Kidney (tissue), 14 donors: ENCODE data around the gene LILRB4. TPM values are rescaled to one million over a fixed set of nuclear protein-coding genes. Genes with fewer than 3 reads are reported as not detected.
"Not testable (repeated sequence)": the region's sequence is repeated elsewhere in the genome, so short reads cannot be mapped to it uniquely, and the experiment has no call there.

Source experiments
- DNase-seq, 5 donors: peaks; one replicate each; pipeline ENCODE4 v3.0.0-alpha.2; 2013 to 2020
- FAIRE-seq: peaks from 2 replicates; lab custom pipeline; 2012; peaks lifted over from hg19 to GRCh38; lab: Jason Lieb, UNC
- H3K27ac ChIP-seq, 2 donors: one replicate each; pipeline ENCODE4 v1.7.0; 2013; ENCODE audit warnings: low read depth in 2 of 2, low read length in 2 of 2, inconsistent platforms in 1 of 2
- H3K27me3 ChIP-seq: one replicate; pipeline ENCODE4 v1.7.1; 2013; ENCODE audit warnings: low read length, inconsistent platforms; ENCODE audit not compliant: control insufficient read depth, insufficient read depth
- H3K36me3 ChIP-seq, 3 donors: one replicate each; pipeline versions ENCODE4 v1.7.0 to v1.7.1; 2013; ENCODE audit warnings: low read length in 3 of 3, control low read depth in 1 of 3, inconsistent platforms in 1 of 3; ENCODE audit not compliant: insufficient read depth in 3 of 3, control insufficient read depth in 2 of 3
- H3K4me1 ChIP-seq, 3 donors: one replicate each; pipeline versions ENCODE4 v1.7.0 to v1.7.1; 2013; ENCODE audit warnings: low read length in 3 of 3, inconsistent platforms in 1 of 3, low read depth in 1 of 3; ENCODE audit not compliant: control insufficient read depth in 2 of 3, insufficient read depth in 2 of 3
- H3K4me3 ChIP-seq, 3 donors: one replicate each; pipeline versions ENCODE4 v1.7.0 to v1.8.1; 2013; ENCODE audit warnings: low read length in 3 of 3, control low read depth in 1 of 3, inconsistent platforms in 1 of 3
- H3K9ac ChIP-seq, 3 donors: one replicate each; pipeline versions ENCODE4 v1.7.0 to v1.7.1; 2013; ENCODE audit warnings: low read length in 3 of 3, control low read depth in 1 of 3, inconsistent platforms in 1 of 3
- H3K9me3 ChIP-seq, 3 donors: one replicate each; pipeline versions ENCODE4 v1.7.0 to v1.7.1; 2013; ENCODE audit warnings: low read length in 3 of 3, control low read depth in 1 of 3, inconsistent platforms in 1 of 3; ENCODE audit not compliant: control insufficient read depth in 2 of 3, insufficient read depth in 1 of 3
- intact Hi-C: fragments of 100-400 bp; cut with DNase I; formaldehyde crosslinking; loops from one replicate; pipeline ENCODE4 v1.11.1; 2022
- polyA plus RNA-seq: library from polyadenylated mRNA; stranded (reverse); fragments of 350-450 nt; fragmentation: Illumina TruSeq; extraction: RNeasy Lipid Tissue Mini Kit (QIAGEN cat#74804); gene quantifications from one replicate; pipeline ENCODE4 v1.2.3, GENCODE V29; 2014; ENCODE audit warnings: low read depth, low replicate concordance; ENCODE audit not compliant: insufficient read depth
- total RNA-seq: library from RNA; stranded (reverse); fragmentation: NEBNext Ultra II Directional; extraction: Animal tissue kit (Norgen Biotek cat#: 25700); gene quantifications from one replicate; pipeline ENCODE4 v1.2.1, GENCODE V29; 2021
- TF ChIP-seq, protein P1 (sequence below): IDR thresholded peaks from 3 replicates; pipeline ENCODE4 v1.5.1; 2012; ENCODE audit warnings: mild to moderate bottlenecking, moderate library complexity, borderline replicate concordance; ENCODE audit not compliant: insufficient read depth; ENCODE audit errors: extremely low read depth
- donor health status: control.
- donor health status: control.
- donor health status: control.
- donor health status: control.
- donor health status: control.
- donor health status: DM: yes; HTN: yes; CAD: no.
- donor health status: Normal renal cell carcinoma (clear cell type).

The LILRB4 gene
- total and polyA plus RNA-seq, 2 donors from 2014 or later, result 1.8 to 9.9 TPM

DNA sequence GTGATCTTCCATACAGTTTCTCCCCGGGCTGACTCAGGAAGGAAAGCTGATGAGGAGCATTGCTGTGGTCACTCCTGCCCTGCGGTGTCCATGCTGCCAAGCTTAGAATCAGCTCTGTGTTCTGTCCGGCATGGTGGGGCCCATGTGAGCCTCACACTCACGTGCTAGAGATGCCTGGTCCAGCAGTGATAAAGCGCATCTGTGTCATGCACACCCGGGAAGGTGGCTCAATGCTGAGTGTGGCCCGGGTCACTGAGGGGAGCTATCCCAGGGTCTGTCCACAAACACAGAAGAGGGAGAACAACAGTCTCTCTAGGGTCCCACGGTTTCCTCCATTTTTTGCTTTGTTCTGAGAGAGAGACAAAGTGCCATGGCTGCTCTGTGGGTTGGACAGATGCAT lies 36.0 kb upstream of the LILRB4 start:
- no peak for FAIRE-seq
- TF ChIP-seq, protein P1, sequence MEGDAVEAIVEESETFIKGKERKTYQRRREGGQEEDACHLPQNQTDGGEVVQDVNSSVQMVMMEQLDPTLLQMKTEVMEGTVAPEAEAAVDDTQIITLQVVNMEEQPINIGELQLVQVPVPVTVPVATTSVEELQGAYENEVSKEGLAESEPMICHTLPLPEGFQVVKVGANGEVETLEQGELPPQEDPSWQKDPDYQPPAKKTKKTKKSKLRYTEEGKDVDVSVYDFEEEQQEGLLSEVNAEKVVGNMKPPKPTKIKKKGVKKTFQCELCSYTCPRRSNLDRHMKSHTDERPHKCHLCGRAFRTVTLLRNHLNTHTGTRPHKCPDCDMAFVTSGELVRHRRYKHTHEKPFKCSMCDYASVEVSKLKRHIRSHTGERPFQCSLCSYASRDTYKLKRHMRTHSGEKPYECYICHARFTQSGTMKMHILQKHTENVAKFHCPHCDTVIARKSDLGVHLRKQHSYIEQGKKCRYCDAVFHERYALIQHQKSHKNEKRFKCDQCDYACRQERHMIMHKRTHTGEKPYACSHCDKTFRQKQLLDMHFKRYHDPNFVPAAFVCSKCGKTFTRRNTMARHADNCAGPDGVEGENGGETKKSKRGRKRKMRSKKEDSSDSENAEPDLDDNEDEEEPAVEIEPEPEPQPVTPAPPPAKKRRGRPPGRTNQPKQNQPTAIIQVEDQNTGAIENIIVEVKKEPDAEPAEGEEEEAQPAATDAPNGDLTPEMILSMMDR, result no peak
- Histone ChIP-seq H3K27me3 (no peaks in the 10 kb centered on the region), H3K4me3 (no peak overlapping the region), H3K9me3 (no peaks in the 10 kb centered on the region), H3K27ac (no peak overlapping the region), H3K9ac (no peak overlapping the region), H3K36me3 (no peaks in the 10 kb centered on the region), H3K4me1 (no peaks in the 10 kb centered on the region)
- DNase-seq, result peak in 1 of 5 donors; percentile 51
- intact Hi-C loops, result no loop called here

DNA sequence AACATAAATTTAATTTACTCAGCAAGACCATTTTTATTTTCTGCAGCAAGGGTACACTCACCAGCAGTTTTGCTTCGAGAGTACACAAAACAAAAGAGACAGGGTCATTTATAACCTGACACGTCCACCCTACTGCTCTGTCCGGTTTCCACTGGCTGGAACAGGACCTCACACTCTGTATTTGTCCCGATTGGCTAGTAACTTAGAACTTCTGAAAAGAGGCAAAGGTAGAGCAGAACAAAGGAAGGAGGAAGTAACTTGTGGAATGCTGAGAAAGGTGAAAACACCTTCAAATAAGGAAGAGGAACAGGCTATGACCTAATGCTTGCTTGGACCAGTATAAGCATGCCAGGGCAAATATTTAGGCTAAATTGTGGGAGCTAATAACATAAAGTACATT lies 34.9 kb upstream of the LILRB4 start:
- intact Hi-C loops, FAIRE-seq, H3K9me3 ChIP-seq, H3K36me3 ChIP-seq, H3K4me1 ChIP-seq, H3K27ac ChIP-seq, H3K27me3 ChIP-seq, H3K4me3 ChIP-seq, H3K9ac ChIP-seq: not testable (repeated sequence)
- DNase-seq, result peak in 2 of 5 donors; percentile 2 to 20

DNA sequence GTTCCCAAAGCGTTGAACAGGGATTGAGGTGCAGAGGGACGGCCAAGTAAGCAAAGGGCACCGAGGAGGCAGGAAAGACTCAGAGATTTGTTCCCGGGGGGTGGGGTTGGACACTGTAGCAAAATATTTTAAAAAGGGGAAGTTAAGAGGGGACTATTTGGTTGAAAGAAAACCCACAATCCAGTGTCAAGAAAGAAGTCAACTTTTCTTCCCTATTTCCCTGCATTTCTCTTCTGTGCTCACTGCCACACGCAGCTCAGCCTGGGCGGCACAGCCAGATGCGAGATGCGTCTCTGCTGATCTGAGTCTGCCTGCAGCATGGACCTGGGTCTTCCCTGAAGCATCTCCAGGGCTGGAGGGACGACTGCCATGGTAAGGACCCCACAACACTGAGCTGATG lies 32.5 kb upstream of the LILRB4 start, which contains the start of gene LILRB1:
LILRB1 (plus strand) TSS at position 223 of the 400 bp plus-strand sequence. CDS start 590 bp downstream, outside the sequence.
- H3K4me3 ChIP-seq, FAIRE-seq, intact Hi-C loops, H3K27me3 ChIP-seq, H3K4me1 ChIP-seq, H3K27ac ChIP-seq, DNase-seq, H3K9ac ChIP-seq, H3K36me3 ChIP-seq, H3K9me3 ChIP-seq: not testable (repeated sequence)

DNA sequence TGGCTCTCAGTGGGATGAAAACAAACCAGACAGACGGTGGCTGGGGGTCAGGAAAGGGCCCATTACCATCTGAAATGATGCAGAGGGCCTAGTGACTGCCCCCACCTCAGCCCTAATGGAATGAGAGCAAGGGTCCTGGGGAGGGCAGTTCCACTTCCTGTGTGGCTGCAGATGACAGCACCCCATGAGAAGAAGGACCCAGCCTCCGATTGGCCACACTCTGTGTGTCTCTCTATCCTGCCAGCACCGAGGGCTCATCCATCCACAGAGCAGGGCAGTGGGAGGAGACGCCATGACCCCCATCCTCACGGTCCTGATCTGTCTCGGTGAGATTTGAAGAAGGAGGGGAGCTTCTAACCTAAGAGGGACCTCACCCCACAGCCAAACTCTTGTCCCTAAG lies 32.0 kb upstream of the LILRB4 start:
- H3K4me1 ChIP-seq, result no peaks in the 10 kb centered on the region
- TF ChIP-seq, protein P1, result no peak
- H3K27ac ChIP-seq, result no peak overlapping the region
- FAIRE-seq (no peak), DNase-seq (no peak)
- intact Hi-C loops, result no loop called here
- H3K36me3 ChIP-seq, result no peaks in the 10 kb centered on the region
- no peaks in the 10 kb centered on the region for H3K27me3 ChIP-seq
- no peak overlapping the region for H3K9ac ChIP-seq
- H3K4me3 ChIP-seq, result no peak overlapping the region
- H3K9me3 ChIP-seq, result no peaks in the 10 kb centered on the region

DNA sequence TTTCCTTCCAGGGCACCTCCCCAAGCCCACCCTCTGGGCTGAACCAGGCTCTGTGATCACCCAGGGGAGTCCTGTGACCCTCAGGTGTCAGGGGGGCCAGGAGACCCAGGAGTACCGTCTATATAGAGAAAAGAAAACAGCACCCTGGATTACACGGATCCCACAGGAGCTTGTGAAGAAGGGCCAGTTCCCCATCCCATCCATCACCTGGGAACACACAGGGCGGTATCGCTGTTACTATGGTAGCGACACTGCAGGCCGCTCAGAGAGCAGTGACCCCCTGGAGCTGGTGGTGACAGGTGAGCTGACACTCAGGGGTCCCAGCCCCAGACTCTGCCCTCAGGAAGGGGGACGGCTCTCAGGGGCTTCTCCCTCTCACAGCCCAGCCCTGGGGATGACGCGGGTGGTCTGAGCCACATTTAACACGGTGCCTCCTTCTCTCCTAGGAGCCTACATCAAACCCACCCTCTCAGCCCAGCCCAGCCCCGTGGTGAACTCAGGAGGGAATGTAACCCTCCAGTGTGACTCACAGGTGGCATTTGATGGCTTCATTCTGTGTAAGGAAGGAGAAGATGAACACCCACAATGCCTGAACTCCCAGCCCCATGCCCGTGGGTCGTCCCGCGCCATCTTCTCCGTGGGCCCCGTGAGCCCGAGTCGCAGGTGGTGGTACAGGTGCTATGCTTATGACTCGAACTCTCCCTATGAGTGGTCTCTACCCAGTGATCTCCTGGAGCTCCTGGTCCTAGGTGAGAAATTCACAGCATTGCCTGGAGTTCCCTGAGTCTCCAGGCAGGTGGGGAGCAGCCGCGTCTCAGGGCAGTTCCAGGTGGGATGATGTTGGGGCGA lies 31.1 kb upstream of the LILRB4 start:
- H3K4me1 ChIP-seq, FAIRE-seq, H3K9me3 ChIP-seq, H3K4me3 ChIP-seq, intact Hi-C loops, H3K36me3 ChIP-seq, H3K27me3 ChIP-seq, H3K27ac ChIP-seq, H3K9ac ChIP-seq: not testable (repeated sequence)
- peak in 1 of 5 donors; percentile 50 for DNase-seq

DNA sequence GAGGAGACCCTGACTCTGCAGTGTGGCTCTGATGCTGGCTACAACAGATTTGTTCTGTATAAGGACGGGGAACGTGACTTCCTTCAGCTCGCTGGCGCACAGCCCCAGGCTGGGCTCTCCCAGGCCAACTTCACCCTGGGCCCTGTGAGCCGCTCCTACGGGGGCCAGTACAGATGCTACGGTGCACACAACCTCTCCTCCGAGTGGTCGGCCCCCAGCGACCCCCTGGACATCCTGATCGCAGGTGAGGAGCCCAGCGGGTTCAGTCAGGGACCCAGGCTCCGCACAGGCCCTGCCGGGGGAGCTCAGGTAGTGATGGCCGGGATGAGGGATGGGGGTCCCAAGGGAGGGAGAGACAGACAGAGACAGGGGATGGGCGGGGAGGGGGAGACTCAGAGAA lies 30.3 kb upstream of the LILRB4 start:
- FAIRE-seq, H3K27ac ChIP-seq, H3K36me3 ChIP-seq, H3K27me3 ChIP-seq, H3K9ac ChIP-seq, intact Hi-C loops, H3K9me3 ChIP-seq, H3K4me3 ChIP-seq, DNase-seq, H3K4me1 ChIP-seq: not testable (repeated sequence)
